ENCODE data around the gene EFEMP2. TPM values are rescaled to one million over a fixed set of nuclear protein-coding genes. Genes with fewer than 3 reads are reported as not detected.

The EFEMP2 gene
- total and polyA plus RNA-seq, 10 of the 15 experiments (the other 5 are each of a cell fraction or from before 2014, with no cell fraction given): 0.24 to 13.2 (median 1.3) TPM; not detected in 1

DNA sequence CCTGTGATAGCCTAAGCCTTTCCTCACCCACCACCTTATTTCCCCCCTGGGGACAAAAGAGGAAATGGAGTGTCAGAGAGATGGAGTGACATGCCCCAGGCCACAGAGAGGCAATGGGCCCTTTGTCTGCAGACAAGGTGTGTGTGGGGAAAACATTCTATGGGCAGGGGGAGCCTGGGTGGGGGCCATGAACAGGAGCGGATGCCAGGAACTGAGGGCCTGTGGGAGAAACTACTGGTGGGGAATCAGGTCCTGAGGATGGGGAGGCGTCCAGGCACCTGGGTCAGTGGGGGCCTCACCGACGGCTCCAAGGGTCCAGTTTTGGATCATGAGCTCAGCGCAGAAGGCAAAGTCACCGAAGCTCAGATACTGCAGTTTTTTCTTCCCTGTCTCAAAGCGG lies 12.6 kb upstream of the EFEMP2 start (continued):
- TF ChIP-seq TCF7 (IDR thresholded peaks at IDR 0.05; ENCODE audit: borderline replicate concordance) (no peak), BRCA1 (IDR thresholded peaks at IDR 0.05; ENCODE audit: low read depth, low read length) (no peak), CREB1 (IDR thresholded peaks at IDR 0.05; ENCODE audit: low read depth) (no peak)

DNA sequence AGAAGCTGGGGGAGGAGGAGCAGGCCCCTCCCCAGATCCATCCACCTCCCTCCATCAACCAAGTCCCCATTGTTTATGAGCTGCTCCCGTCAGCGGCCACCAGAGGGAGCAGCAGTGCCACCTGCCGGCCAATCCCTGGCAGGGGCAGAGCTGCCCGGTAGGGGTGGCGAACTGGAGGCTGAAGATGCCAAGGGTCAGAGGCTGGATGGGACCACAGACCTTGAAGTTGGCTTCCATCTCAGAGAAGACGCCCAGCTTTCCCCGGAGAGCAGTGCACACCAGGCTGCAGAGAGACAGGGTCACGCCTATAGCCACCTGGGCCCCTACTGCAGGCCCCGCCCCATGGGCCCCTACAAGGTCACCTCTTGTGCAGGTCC lies 12.1 kb upstream of the EFEMP2 start:
- Histone ChIP-seq H3K9me3 (replicated peaks; ENCODE audit: control insufficient read depth, insufficient read depth, low read length) (no peaks in the 10 kb centered on the region), H3K36me3 (ENCODE audit: control insufficient read depth in 2 of 2, insufficient read depth in 2 of 2, low read length in 1 of 2) (peaks cover 12 to 25% of the 10 kb centered on the region in 2 experiments)
- peak; percentile 81 for FAIRE-seq
- TF ChIP-seq, protein P1, sequence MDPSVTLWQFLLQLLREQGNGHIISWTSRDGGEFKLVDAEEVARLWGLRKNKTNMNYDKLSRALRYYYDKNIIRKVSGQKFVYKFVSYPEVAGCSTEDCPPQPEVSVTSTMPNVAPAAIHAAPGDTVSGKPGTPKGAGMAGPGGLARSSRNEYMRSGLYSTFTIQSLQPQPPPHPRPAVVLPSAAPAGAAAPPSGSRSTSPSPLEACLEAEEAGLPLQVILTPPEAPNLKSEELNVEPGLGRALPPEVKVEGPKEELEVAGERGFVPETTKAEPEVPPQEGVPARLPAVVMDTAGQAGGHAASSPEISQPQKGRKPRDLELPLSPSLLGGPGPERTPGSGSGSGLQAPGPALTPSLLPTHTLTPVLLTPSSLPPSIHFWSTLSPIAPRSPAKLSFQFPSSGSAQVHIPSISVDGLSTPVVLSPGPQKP (IDR thresholded peaks at IDR 0.05; ENCODE audit: low read depth, low read length): peak; percentile 26; the same call in 1 of the 2 replicates
- TF ChIP-seq RAD21 (IDR thresholded peaks at IDR 0.05; ENCODE audit: insufficient read depth, low read depth, low read length): peak; percentile 93
- TF ChIP-seq CREM (IDR thresholded peaks at IDR 0.05; ENCODE audit: low read depth): peak; percentile 53; the same call in 1 of the 2 replicates
- peak; percentile 55; the same call in 1 of the 2 replicates for TF ChIP-seq GATAD2B (conservative IDR thresholded peaks at IDR 0.05; ENCODE audit: low read depth)
- TF ChIP-seq TARDBP (IDR thresholded peaks at IDR 0.05; ENCODE audit: borderline replicate concordance): no peak
- TF ChIP-seq ZBED1 (IDR thresholded peaks at IDR 0.05; ENCODE audit: borderline replicate concordance): no peak
- peak; percentile 83; the same call in 1 of the 2 replicates for TF ChIP-seq HDGF (IDR thresholded peaks at IDR 0.05)
- peak; percentile 55 for TF ChIP-seq RELA (IDR thresholded peaks at IDR 0.05; ENCODE audit: borderline replicate concordance, partially characterized antibody)
- TF ChIP-seq, protein P2, sequence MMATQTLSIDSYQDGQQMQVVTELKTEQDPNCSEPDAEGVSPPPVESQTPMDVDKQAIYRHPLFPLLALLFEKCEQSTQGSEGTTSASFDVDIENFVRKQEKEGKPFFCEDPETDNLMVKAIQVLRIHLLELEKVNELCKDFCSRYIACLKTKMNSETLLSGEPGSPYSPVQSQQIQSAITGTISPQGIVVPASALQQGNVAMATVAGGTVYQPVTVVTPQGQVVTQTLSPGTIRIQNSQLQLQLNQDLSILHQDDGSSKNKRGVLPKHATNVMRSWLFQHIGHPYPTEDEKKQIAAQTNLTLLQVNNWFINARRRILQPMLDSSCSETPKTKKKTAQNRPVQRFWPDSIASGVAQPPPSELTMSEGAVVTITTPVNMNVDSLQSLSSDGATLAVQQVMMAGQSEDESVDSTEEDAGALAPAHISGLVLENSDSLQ (IDR thresholded peaks at IDR 0.05): no peak
- TF ChIP-seq YY1 (IDR thresholded peaks at IDR 0.05; ENCODE audit: low read depth, low read length): peak; percentile 88
- TF ChIP-seq, protein P3, sequence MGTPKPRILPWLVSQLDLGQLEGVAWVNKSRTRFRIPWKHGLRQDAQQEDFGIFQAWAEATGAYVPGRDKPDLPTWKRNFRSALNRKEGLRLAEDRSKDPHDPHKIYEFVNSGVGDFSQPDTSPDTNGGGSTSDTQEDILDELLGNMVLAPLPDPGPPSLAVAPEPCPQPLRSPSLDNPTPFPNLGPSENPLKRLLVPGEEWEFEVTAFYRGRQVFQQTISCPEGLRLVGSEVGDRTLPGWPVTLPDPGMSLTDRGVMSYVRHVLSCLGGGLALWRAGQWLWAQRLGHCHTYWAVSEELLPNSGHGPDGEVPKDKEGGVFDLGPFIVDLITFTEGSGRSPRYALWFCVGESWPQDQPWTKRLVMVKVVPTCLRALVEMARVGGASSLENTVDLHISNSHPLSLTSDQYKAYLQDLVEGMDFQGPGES (IDR thresholded peaks at IDR 0.05): no peak
- TF ChIP-seq, protein P4, sequence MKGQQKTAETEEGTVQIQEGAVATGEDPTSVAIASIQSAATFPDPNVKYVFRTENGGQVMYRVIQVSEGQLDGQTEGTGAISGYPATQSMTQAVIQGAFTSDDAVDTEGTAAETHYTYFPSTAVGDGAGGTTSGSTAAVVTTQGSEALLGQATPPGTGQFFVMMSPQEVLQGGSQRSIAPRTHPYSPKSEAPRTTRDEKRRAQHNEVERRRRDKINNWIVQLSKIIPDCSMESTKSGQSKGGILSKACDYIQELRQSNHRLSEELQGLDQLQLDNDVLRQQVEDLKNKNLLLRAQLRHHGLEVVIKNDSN (IDR thresholded peaks at IDR 0.05; ENCODE audit: borderline replicate concordance, extremely low read length, insufficient read depth, low read depth, low read length): no peak

More for the DNA sequence above, 12.1 kb upstream of the EFEMP2 start:
- H3K27ac ChIP-seq (ENCODE audit: control insufficient read depth, insufficient read depth): no peak overlapping the region
- no TSS peak for BruUV-seq (replicated peaks)
- CTCF ChIA-PET: interaction anchor here (0.6 to 11.0 kb wide), 69 partner anchors 8 to 398 kb away, joined by 3 to 167 read pairs (median 4); partner anchors contain the start of genes AP5B1, CFL1, EFEMP2 and FOSL1
- H3K27me3 ChIP-seq (replicated peaks in 1 of 2; ENCODE audit: control insufficient read depth in 2 of 2, insufficient read depth in 2 of 2, low read length in 1 of 2): no peaks in the 10 kb centered on the region
- RAD21 ChIA-PET (ENCODE audit: unreplicated experiment): interaction anchor here (0.7 to 4.1 kb wide), 24 partner anchors 9 to 315 kb away, joined by 3 to 40 read pairs (median 5); partner anchors contain the start of gene KAT5
- H3K4me3 ChIP-seq: no peak overlapping the region
- peak overlapping the region; percentile 50; the same call in 1 of the 2 replicates for H3K4me2 ChIP-seq (ENCODE audit: control insufficient read depth, insufficient read depth)
- intact Hi-C loops (cut with micrococcal nuclease; ENCODE audit: unreplicated experiment): loop anchor here (1.0 kb wide), 1 partner anchor 105 kb away; no protein-coding TSS in a partner anchor
- SMC1A ChIA-PET (ENCODE audit: uncharacterized antibody, unreplicated experiment): interaction anchor here (0.6 to 2.7 kb wide), 21 partner anchors 8 to 414 kb away, joined by 3 to 28 read pairs (median 4); partner anchors contain the start of genes KAT5 and MUS81
- peak; percentile 69 for ATAC-seq
- H3K79me2 ChIP-seq (ENCODE audit: control insufficient read depth, insufficient read depth, low read length): peaks cover 15% of the 10 kb centered on the region
- 12% methylated on average over 9 of the region's 9 CpGs for WGBS (ENCODE audit: insufficient coverage, insufficient replicate concordance, low lambda C conversion rate, missing lambda C conversion rate)
- H3K4me1 ChIP-seq (ENCODE audit: control insufficient read depth, insufficient read depth, low read length): peaks cover 22% of the 10 kb centered on the region
- in situ Hi-C loops (cut with MboI): loop anchor here (5.0 kb wide), 1 partner anchor 103 kb away; no protein-coding TSS in a partner anchor
- POLR2A ChIA-PET: interaction anchor here (1.1 to 4.0 kb wide), 4 partner anchors 11 to 52 kb away, joined by 3 to 33 read pairs (median 10); partner anchors contain the start of genes CFL1 and MUS81
- no peak for DNase-seq (ENCODE audit: low read depth, low spot score)
- H4K20me1 ChIP-seq (ENCODE audit: control insufficient read depth, insufficient read depth): no peaks in the 10 kb centered on the region
- no peak overlapping the region for H3K9ac ChIP-seq (ENCODE audit: control insufficient read depth, insufficient read depth, low read length)
- peak overlapping the region; percentile 35; the same call in 1 of the 2 replicates for H2AFZ ChIP-seq (ENCODE audit: control insufficient read depth, low read depth, low read length)

Data from GM12878 (cell line).